Measurements from ENCODE around the gene OGT.

The OGT gene

DNA sequence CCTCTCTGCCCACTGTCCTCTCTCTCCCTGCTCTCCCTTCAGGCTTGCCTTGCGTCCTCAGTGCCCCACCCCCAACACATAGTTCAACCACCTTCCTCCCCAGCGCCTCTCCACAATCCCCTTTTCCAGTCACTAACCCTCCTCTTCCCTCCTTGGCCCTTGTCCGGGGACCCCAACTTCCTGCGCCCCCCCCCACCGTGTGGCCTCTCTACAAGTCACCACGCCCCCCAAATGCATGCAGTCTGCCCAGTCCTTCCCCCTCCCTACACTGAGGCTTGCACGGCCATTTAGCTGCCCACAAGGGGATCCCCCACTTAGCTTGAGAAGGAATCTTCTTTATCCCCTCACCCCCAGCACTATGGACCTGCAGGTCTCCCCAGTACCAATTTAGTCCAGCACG lies 84.8 kb downstream of the OGT start:
- no peak overlapping the region for H3K4me3 ChIP-seq (ENCODE audit: low read depth in 1 of 2, low read length in 1 of 2)
- TF ChIP-seq, protein P1, sequence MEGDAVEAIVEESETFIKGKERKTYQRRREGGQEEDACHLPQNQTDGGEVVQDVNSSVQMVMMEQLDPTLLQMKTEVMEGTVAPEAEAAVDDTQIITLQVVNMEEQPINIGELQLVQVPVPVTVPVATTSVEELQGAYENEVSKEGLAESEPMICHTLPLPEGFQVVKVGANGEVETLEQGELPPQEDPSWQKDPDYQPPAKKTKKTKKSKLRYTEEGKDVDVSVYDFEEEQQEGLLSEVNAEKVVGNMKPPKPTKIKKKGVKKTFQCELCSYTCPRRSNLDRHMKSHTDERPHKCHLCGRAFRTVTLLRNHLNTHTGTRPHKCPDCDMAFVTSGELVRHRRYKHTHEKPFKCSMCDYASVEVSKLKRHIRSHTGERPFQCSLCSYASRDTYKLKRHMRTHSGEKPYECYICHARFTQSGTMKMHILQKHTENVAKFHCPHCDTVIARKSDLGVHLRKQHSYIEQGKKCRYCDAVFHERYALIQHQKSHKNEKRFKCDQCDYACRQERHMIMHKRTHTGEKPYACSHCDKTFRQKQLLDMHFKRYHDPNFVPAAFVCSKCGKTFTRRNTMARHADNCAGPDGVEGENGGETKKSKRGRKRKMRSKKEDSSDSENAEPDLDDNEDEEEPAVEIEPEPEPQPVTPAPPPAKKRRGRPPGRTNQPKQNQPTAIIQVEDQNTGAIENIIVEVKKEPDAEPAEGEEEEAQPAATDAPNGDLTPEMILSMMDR (IDR thresholded peaks at IDR 0.05), result no peak
- no peaks in the 10 kb centered on the region for H3K9me3 ChIP-seq
- no peaks in the 10 kb centered on the region for H3K4me1 ChIP-seq (ENCODE audit: control insufficient read depth in 1 of 2, insufficient read depth in 1 of 2, low read depth in 1 of 2, low read length in 1 of 2)
- no peaks in the 10 kb centered on the region for H3K27me3 ChIP-seq
- peaks cover 13% of the 10 kb centered on the region for H3K36me3 ChIP-seq
- H3K27ac ChIP-seq, result no peak overlapping the region

DNA sequence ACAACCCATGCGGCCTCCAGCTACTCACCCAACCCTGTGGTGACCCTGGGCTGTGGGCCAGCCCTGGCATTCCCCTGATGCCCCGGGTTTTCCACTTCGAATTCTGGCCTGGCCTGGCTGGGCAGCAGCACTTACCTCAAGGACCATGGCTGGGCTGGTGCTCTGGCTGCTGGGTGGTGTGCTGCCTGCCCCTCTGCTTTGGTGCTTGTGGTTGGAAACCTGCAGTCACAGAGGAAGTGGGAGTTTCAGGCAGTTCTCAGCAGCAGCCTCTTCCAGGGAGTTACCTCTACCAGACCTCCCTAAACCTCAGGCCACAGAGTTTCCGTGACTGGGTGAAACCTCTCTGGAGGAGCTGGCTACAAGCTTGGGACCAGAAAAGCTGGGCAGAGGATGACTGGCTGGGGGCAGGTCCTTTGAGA lies 85.4 kb downstream of the OGT start, which contains the start of gene CXCR3:
Gene CXCR3, minus strand, starts transcription at position 209 of the 419 bp plus-strand sequence. Its CDS starts 62 bp downstream, at position 147.
- H3K4me3 ChIP-seq (ENCODE audit: low read depth in 1 of 2, low read length in 1 of 2), result no peak within 1 kb of the TSS
- peaks cover 8% of the 10 kb centered on the region for H3K36me3 ChIP-seq
- H3K27ac ChIP-seq, result no peak within 1 kb of the TSS
- H3K27me3 ChIP-seq, result no peaks in the 10 kb centered on the region
- H3K4me1 ChIP-seq (ENCODE audit: control insufficient read depth in 1 of 2, insufficient read depth in 1 of 2, low read depth in 1 of 2, low read length in 1 of 2), result no peaks in the 10 kb centered on the region
- no peaks in the 10 kb centered on the region for H3K9me3 ChIP-seq
- TF ChIP-seq, protein P1 (IDR thresholded peaks at IDR 0.05), result no peak

DNA sequence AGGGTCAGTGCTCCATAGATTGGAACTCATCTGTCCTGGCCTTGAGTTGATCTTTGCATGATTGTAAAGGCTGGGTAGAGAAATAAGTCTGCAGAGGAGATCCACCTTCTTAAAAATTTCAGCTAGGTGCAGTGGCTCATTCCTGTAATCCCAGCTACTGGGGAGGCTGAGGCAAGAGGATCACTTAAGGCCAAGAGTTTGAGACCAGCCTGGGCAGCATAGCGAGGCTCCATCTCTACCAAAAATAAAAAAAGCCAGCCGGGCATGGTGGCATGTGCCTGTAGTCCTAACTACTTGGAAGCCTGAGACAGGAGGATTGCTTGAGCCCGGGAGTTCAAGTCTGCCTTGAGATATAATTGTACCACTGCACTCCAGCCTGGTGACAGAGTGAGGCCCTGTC lies 85.9 kb downstream of the OGT start:
- Histone ChIP-seq H3K4me1 (ENCODE audit: control insufficient read depth in 1 of 2, insufficient read depth in 1 of 2, low read depth in 1 of 2, low read length in 1 of 2) (no peaks in the 10 kb centered on the region), H3K27me3 (no peaks in the 10 kb centered on the region), H3K4me3 (ENCODE audit: low read depth in 1 of 2, low read length in 1 of 2) (no peak overlapping the region), H3K9me3 (no peaks in the 10 kb centered on the region), H3K27ac (no peak overlapping the region), H3K36me3 (peaks cover 4% of the 10 kb centered on the region)
- TF ChIP-seq, protein P1 (IDR thresholded peaks at IDR 0.05), result no peak

DNA sequence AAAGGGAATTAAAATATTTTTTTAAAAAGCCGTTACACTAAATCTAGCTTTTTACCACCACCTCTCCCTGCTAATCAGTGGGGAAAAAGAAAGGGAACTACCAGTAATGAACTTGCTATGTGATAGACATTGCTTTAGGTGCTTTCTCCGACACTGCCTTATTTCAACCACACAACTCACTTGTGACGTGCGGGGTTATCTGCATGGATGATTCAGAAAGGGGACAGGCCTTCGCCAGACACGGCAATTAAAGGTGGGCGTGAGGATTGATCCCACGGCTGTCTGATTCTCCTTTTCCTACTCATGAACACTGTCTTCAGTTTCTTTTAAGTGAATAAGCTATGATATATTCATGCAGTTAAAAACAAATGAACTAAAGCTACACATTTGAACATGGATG lies 86.3 kb downstream of the OGT start:
- TF ChIP-seq, protein P1 (IDR thresholded peaks at IDR 0.05), result no peak
- Histone ChIP-seq H3K36me3 (no peaks in the 10 kb centered on the region), H3K4me1 (ENCODE audit: control insufficient read depth in 1 of 2, insufficient read depth in 1 of 2, low read depth in 1 of 2, low read length in 1 of 2) (no peaks in the 10 kb centered on the region), H3K27ac (no peak overlapping the region), H3K4me3 (ENCODE audit: low read depth in 1 of 2, low read length in 1 of 2) (no peak overlapping the region), H3K9me3 (no peaks in the 10 kb centered on the region), H3K27me3 (no peaks in the 10 kb centered on the region)

DNA sequence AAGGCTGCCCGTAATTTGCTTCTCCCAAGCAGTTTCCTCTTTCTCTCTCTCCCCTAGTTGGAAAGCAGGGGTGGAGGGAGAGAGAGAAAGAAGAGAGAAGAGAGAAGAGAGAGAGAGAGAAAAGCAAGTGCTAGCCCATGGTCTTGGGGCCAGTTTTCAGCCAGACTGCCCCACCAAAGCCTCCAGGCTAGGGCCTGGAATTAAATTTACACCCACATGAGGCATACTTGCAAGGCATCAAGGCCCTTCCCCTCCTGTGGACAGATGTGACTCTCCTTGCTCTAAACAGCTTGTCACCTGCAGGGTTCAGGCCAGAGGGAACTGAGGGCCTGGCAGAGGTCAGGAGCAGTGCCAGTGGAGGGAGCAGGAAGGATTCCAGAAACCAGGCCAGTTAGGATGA lies 87.1 kb downstream of the OGT start:
- no peak overlapping the region for H3K27ac ChIP-seq
- H3K4me1 ChIP-seq (ENCODE audit: control insufficient read depth in 1 of 2, insufficient read depth in 1 of 2, low read depth in 1 of 2, low read length in 1 of 2), result no peaks in the 10 kb centered on the region
- TF ChIP-seq, protein P1 (IDR thresholded peaks at IDR 0.05), result no peak

DNA sequence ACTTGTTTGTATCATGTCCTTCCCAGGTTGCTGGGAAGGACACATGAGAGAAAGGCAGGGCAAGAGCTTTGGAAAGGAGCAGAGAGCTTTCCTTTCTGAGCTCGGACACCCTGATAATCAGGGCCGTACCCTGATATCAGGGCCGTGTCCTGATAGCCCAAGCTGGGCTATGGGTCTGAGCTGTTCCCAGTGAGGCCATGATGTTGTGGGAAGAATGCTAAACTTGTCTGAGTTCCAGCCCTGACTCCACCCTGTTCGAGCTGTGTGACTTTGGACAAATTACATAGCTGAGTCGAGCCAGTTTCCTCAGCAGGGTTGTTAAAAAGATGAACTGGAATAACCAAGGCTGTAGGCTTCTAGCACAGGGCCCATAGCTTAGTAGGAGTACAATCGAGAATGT lies 88.7 kb downstream of the OGT start:
- Histone ChIP-seq H3K27ac (no peak overlapping the region), H3K9me3 (no peaks in the 10 kb centered on the region), H3K36me3 (no peaks in the 10 kb centered on the region), H3K4me3 (ENCODE audit: low read depth in 1 of 2, low read length in 1 of 2) (no peak overlapping the region), H3K4me1 (ENCODE audit: control insufficient read depth in 1 of 2, insufficient read depth in 1 of 2, low read depth in 1 of 2, low read length in 1 of 2) (no peaks in the 10 kb centered on the region), H3K27me3 (no peaks in the 10 kb centered on the region)
- TF ChIP-seq, protein P1 (IDR thresholded peaks at IDR 0.05), result no peak

More for the DNA sequence above, 87.1 kb downstream of the OGT start:
- Histone ChIP-seq H3K9me3 (no peaks in the 10 kb centered on the region), H3K36me3 (no peaks in the 10 kb centered on the region), H3K27me3 (no peaks in the 10 kb centered on the region), H3K4me3 (ENCODE audit: low read depth in 1 of 2, low read length in 1 of 2) (no peak overlapping the region)

Data from neutrophil (primary cell).